NT2/D1 (cell line): ENCODE measurements around the gene MVK.

Source experiments
- DNase-seq: peaks from one replicate; pipeline ENCODE4 v3.0.0-alpha.2; 2011; ENCODE audit warnings: low read depth, low spot score
- H3K27me3 ChIP-seq: 2 replicates; pipeline ENCODE4 v1.6.0; 2011; ENCODE audit warnings: mild to moderate bottlenecking; ENCODE audit not compliant: insufficient read length, insufficient read depth
- H3K36me3 ChIP-seq: 2 replicates; pipeline ENCODE4 v1.6.1; 2011; ENCODE audit warnings: mild to moderate bottlenecking, low read length, mixed read lengths; ENCODE audit not compliant: insufficient read depth, insufficient read length
- H3K4me1 ChIP-seq: 2 replicates; pipeline ENCODE4 v1.5.1; 2011; ENCODE audit not compliant: insufficient read depth, insufficient read length
- H3K4me3 ChIP-seq: 2 replicates; pipeline ENCODE4 v1.5.1; 2011; ENCODE audit warnings: low read depth; ENCODE audit not compliant: insufficient read length
- H3K9ac ChIP-seq: 2 replicates; pipeline ENCODE4 v1.6.0; 2011; ENCODE audit warnings: low read depth; ENCODE audit not compliant: insufficient read length
- H3K9me3 ChIP-seq: 2 replicates; pipeline ENCODE4 v1.5.1; 2011; ENCODE audit warnings: mild to moderate bottlenecking, low read length; ENCODE audit not compliant: insufficient read depth
- SUZ12 ChIP-seq: IDR thresholded peaks from 2 replicates; pipeline ENCODE4 v1.6.1; 2011; ENCODE audit not compliant: insufficient read length, insufficient read depth; ENCODE audit errors: extremely low read depth
- YY1 ChIP-seq: IDR thresholded peaks from 2 replicates; pipeline ENCODE4 v1.6.1; 2011; ENCODE audit not compliant: insufficient read length, insufficient read depth
- ZNF274 ChIP-seq: IDR thresholded peaks from 2 replicates; pipeline ENCODE4 v1.6.1; 2011; ENCODE audit warnings: mild to moderate bottlenecking, low read depth, low read length

MVK gene

GRCh38 chr12:109561711-109562030, 11.9 kb upstream of the MVK start:
- TF ChIP-seq YY1 (no peak), ZNF274 (no peak), SUZ12 (no peak)
- DNase-seq = no peak
- H3K9me3 ChIP-seq = no peaks in the 10 kb centered on the region
- no peak overlapping the region for H3K4me3 ChIP-seq
- peaks cover 4% of the 10 kb centered on the region for H3K4me1 ChIP-seq
- H3K36me3 ChIP-seq = peaks cover 73% of the 10 kb centered on the region
- no peaks in the 10 kb centered on the region for H3K27me3 ChIP-seq
- H3K9ac ChIP-seq = no peak overlapping the region

GRCh38 chr12:109562871-109563270, 10.7 kb upstream of the MVK start:
- Histone ChIP-seq H3K9me3 (no peaks in the 10 kb centered on the region), H3K4me3 (no peak overlapping the region), H3K9ac (no peak overlapping the region), H3K27me3 (no peaks in the 10 kb centered on the region), H3K4me1 (peaks cover 5% of the 10 kb centered on the region), H3K36me3 (peaks cover 73% of the 10 kb centered on the region)
- TF ChIP-seq YY1 (no peak), SUZ12 (no peak), ZNF274 (no peak)
- no peak for DNase-seq

GRCh38 chr12:109563291-109564284, 10.0 kb upstream of the MVK start:
- H3K27me3 ChIP-seq = no peaks in the 10 kb centered on the region
- no peak overlapping the region for H3K9ac ChIP-seq

GRCh38 chr12:109566424-109566823, 7.2 kb upstream of the MVK start:
- no peak for TF ChIP-seq YY1
- TF ChIP-seq SUZ12 = no peak
- no peak for TF ChIP-seq ZNF274
- Histone ChIP-seq H3K27me3 (no peaks in the 10 kb centered on the region), H3K9ac (no peak overlapping the region), H3K4me1 (peaks cover 5% of the 10 kb centered on the region), H3K4me3 (no peak overlapping the region), H3K9me3 (no peaks in the 10 kb centered on the region), H3K36me3 (peaks cover 86% of the 10 kb centered on the region)
- DNase-seq = no peak

More at GRCh38 chr12:109563291-109564284, 10.0 kb upstream of the MVK start:
- Histone ChIP-seq H3K36me3 (peaks cover 78% of the 10 kb centered on the region), H3K4me3 (no peak overlapping the region), H3K4me1 (peaks cover 5% of the 10 kb centered on the region), H3K9me3 (no peaks in the 10 kb centered on the region)
- TF ChIP-seq ZNF274 = no peak
- TF ChIP-seq SUZ12 = no peak
- no peak for TF ChIP-seq YY1
- DNase-seq = no peak

GRCh38 chr12:109567296-109567695, 6.3 kb upstream of the MVK start:
- H3K27me3 ChIP-seq = no peaks in the 10 kb centered on the region
- no peak overlapping the region for H3K9ac ChIP-seq
- H3K36me3 ChIP-seq = peaks cover 81% of the 10 kb centered on the region
- peaks cover 5% of the 10 kb centered on the region for H3K4me1 ChIP-seq
- TF ChIP-seq YY1 = no peak
- DNase-seq = no peak
- H3K4me3 ChIP-seq = no peak overlapping the region
- H3K9me3 ChIP-seq = no peaks in the 10 kb centered on the region

GRCh38 chr12:109567967-109568366, 5.6 kb upstream of the MVK start:
- H3K36me3 ChIP-seq = peaks cover 75% of the 10 kb centered on the region
- H3K27me3 ChIP-seq = no peaks in the 10 kb centered on the region
- peaks cover 5% of the 10 kb centered on the region for H3K4me1 ChIP-seq
- H3K9me3 ChIP-seq = no peaks in the 10 kb centered on the region
- TF ChIP-seq ZNF274 = no peak
- TF ChIP-seq YY1 = no peak
- no peak for TF ChIP-seq SUZ12
- DNase-seq = no peak
- H3K9ac ChIP-seq = no peak overlapping the region
- no peak overlapping the region for H3K4me3 ChIP-seq

GRCh38 chr12:109568486-109568885, 5.1 kb upstream of the MVK start:
- no peak for TF ChIP-seq ZNF274
- TF ChIP-seq SUZ12 = no peak
- no peak for TF ChIP-seq YY1

More at GRCh38 chr12:109568486-109568885, 5.1 kb upstream of the MVK start:
- peaks cover 69% of the 10 kb centered on the region for H3K36me3 ChIP-seq
- no peaks in the 10 kb centered on the region for H3K27me3 ChIP-seq
- DNase-seq = no peak
- H3K4me3 ChIP-seq = no peak overlapping the region
- no peak overlapping the region for H3K9ac ChIP-seq
- H3K4me1 ChIP-seq = peaks cover 5% of the 10 kb centered on the region
- H3K9me3 ChIP-seq = no peaks in the 10 kb centered on the region
